Activated CD8-positive, alpha-beta memory T cell treated with anti-CD3 and anti-CD28 coated beads for 36 hours (primary cell): ENCODE measurements around the gene ZNF33B. TPM values are rescaled to one million over a fixed set of nuclear protein-coding genes. Genes with fewer than 3 reads are reported as not detected.
"Not testable (repeated sequence)": the region's sequence is repeated elsewhere in the genome, so short reads cannot be mapped to it uniquely, and the experiment has no call there.

Experiments
- CTCF ChIA-PET: fragments of 350-600 bp; sonication (Branson Sonifier 250); formaldehyde crosslinking; loops from one replicate; lab custom pipeline; 2021; ENCODE audit warnings: antibody characterized with exemption; lab: Charles Lee
- POLR2A ChIA-PET: fragments of 350-600 bp; sonication (Branson Sonifier 250); formaldehyde crosslinking; loops from one replicate; lab custom pipeline; 2021; ENCODE audit warnings: antibody characterized with exemption; lab: Charles Lee
- total RNA-seq, 2 experiments: library from RNA; stranded (reverse); gene quantifications; one replicate each; pipeline ENCODE4 v1.2.3, GENCODE V29; 2021

The ZNF33B gene
- 1 to 10 TPM; 8.4 to 9.0 TPM for total RNA-seq

GRCh38 chr10:42638055-42638820 is at the start of gene ZNF33B:
Gene ZNF33B (minus strand): TSS chr10:42638570. CDS start chr10:42636928, 1,642 bp downstream.
- CTCF ChIA-PET: no interaction called here
- POLR2A ChIA-PET: no interaction called here

GRCh38 chr10:42684517-42684916 is 46.1 kb upstream of the ZNF33B start:
- CTCF ChIA-PET: no interaction called here
- POLR2A ChIA-PET: no interaction called here

DNA sequence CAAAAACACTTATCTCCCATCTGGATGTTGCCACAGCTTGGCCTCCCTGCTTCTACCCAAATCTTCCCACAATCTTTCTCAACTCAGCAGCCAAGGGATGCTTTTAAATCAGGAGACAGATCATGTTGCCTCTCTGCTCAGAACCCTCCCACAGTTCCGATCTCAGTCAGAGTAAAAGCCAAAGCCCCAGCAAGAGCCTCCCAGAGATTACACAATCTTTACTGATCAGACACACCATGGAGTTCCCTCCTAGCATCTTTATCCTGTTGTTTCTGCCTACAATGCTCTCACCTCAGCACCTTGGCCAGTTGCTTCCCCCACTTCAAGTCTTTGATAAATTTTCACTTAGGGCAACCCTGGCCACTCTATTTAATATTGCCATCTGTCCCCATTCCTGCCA is 41.9 kb upstream of the ZNF33B start:
- ChIA-PET POLR2A (no interaction called here), CTCF (no interaction called here)

- POLR2A ChIA-PET, CTCF ChIA-PET: not testable (repeated sequence)
Observed at GRCh38 chr10:42665181-42665979, 27.0 kb upstream of the ZNF33B start.

DNA sequence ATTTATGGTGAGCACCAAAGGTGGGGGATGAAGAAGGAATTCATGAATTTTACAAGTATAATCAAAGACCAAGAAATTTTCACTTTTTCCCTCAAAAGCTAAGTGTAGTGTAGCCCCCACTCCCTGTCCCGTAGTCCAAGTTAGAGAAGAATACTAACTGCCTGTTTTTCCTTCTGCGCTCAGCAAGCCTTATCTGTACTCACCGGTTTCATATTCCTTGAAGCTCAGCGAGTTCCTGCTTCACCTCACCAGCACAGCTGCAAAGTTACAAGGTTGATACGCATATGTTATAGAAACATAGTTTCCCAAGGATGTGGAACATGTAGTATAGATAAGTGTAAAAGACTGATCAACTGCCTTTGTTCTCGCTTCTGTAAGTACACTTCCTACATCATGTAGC is 16.0 kb upstream of the ZNF33B start:
- CTCF ChIA-PET: no interaction called here
- POLR2A ChIA-PET: no interaction called here

DNA sequence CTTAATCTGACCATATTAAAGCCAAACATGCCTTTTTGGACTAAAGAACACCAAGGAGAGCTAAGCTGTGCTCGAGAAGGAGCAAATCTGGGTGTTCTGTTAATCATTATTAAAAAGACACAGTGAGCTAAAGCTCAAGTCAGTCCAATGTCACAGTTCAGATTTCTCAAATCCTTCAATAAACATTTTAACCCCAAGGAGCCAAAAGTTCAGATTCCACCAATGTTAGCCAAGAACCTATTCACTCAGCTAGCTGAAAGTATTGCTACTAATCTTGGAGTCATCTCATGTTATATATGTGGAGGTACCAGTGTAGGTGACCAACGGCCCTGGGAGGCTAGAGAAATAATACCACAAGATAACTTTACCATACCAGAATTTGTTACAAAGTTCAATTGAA is 14.5 kb upstream of the ZNF33B start:
- CTCF ChIA-PET: no interaction called here
- POLR2A ChIA-PET: no interaction called here

DNA sequence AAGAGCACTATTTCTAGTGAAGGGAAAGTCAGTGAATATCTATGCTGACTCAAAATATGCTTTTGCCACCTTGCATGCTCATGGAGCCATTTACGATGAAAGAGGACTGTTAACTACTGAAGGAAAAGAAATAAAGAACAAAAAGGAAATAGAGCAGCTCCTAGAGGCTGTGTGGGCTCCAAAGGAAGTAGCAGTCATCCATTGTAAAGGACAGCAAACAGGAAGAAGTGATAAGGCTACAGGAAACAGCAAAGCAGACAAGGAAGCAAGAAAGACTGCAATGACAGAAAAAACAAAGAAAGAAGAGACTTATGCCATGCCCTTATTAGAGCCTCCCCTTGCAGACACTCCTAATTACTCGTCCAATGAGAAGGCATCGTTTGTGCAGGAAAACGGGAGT is 12.0 kb upstream of the ZNF33B start:
- ChIA-PET POLR2A (no interaction called here), CTCF (no interaction called here)

- POLR2A ChIA-PET: no interaction called here
Observed at GRCh38 chr10:42648512-42648911, 10.1 kb upstream of the ZNF33B start.

GRCh38 chr10:42646687-42647640 is 8.6 kb upstream of the ZNF33B start:
- CTCF ChIA-PET: no interaction called here
- POLR2A ChIA-PET: no interaction called here

More at GRCh38 chr10:42648512-42648911, 10.1 kb upstream of the ZNF33B start:
- CTCF ChIA-PET: no interaction called here

- ChIA-PET CTCF (no interaction called here), POLR2A (no interaction called here)
Observed at GRCh38 chr10:42646214-42646613, 7.8 kb upstream of the ZNF33B start.

DNA sequence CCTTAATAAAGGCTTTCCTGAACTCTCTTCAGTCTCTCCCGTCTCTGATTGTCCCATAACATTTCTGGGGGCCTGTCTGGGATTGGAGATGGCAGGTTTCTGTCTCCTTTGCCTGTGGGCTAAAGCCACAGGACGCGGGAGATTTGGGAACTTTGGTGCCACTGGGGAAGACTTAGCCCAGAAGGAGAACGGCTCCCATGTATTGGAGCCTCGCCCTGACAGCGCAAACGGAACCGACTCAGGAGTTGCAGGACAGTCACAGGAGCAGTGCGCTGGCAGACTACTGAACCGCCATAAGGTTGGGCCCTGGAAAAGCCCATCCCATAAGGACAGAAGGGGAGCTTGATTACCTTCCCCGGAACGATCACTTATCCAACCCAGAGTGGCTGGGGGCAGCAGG is 7.1 kb upstream of the ZNF33B start:
- ChIA-PET CTCF (no interaction called here), POLR2A (no interaction called here)

DNA sequence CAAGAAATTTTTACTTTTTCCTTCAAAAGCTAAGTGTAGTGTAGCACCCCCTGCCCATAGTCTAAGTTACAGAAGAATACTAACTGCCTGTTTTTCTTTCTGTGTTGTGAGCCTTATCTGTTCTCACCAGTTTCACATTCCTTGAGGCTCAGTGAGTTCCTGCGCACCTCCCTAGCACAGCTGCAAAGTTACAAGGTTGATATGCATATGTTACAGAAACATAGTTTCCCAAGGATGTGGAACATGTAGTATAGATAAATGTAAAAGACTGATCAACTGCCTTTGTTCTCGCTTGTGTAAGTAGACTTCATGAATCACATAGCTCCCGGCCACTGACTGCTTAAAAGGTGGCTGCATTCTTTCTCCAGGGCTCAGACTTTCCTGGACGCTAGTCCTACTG is 6.7 kb upstream of the ZNF33B start:
- CTCF ChIA-PET: no interaction called here

DNA sequence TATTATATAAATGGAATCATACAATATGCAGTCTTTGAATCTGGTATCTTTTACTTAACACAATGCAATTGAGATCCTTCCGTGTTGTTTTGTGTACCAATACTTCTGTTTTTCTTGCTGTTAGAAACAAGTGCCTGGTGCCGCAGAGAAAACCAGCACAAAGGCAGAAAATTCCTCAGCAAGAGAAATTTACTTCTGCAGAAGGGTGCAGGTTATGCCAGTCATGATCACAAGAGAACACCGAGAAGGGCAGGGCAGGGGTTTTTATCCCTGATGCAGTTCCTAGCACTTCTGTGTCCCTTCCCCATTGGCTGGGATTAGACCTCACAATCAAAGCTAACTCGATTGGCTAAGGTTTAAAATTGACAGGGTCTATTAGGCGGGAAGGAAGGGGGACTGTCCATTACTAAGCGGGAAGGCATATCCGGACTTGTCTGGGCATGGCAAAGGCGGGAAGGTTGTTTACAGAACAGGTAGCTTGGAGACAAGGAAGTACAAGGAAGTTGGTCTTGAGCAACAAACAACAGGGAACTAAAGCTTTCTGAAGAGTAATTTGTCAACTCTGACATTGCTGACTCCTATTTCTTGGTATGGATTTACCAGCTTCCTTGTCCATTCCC is 2.4 kb upstream of the ZNF33B start:
- POLR2A ChIA-PET: interaction anchor here (0.5 kb wide), 1 partner anchor 35 kb away, joined by 3 read pairs; no protein-coding TSS in a partner anchor
- CTCF ChIA-PET: no interaction called here

More for the DNA sequence above, 6.7 kb upstream of the ZNF33B start:
- POLR2A ChIA-PET: no interaction called here

DNA sequence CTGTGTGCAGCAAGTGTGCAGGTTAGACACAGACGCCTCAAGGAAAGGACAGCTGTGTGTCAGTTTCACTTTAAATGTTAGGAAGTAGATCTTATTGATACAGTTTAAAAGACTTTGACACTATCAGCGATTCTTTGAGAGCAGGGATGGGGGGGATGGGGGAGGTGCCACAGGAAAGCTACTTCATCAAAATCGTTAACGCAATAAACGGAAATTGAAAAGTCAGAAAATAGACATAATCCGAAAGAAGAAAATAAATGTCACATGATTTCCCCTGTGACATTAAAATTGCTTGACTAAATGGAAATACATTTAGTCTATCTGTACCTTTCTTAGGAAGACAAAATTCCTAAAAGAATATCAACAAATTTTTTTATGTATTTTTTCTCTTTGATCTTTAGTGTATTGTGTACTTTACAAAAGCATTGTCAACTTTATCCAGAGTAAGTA is 476 bp upstream of the ZNF33B start:
- ChIA-PET CTCF (no interaction called here), POLR2A (interaction anchor here (0.6 kb wide), 1 partner anchor 967 kb away, joined by 3 read pairs; no protein-coding TSS in a partner anchor)

DNA sequence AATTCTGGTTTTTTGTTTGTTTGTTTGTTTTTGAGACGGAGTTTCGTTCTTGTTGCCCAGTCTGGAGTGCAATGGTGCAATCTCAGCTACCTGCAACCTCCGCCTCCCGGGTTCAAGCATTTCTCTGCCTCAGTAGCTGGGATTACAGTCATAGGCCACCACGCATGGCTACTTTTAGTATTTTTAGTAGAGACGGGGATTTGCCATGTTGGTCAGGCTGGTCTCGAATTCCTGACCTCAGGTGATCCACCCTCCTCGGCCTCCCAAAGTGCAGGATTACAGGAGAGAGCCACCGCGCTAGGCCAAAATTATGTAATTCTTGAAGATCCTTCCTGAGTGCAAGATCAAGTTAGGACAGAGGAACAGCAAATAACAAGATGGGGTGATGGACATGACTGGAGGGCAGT is 719 bp downstream of the ZNF33B start:
- POLR2A ChIA-PET: no interaction called here
- CTCF ChIA-PET: no interaction called here

- ChIA-PET POLR2A (no interaction called here), CTCF (no interaction called here)
Observed at GRCh38 chr10:42637142-42637541, 1.2 kb downstream of the ZNF33B start.

DNA sequence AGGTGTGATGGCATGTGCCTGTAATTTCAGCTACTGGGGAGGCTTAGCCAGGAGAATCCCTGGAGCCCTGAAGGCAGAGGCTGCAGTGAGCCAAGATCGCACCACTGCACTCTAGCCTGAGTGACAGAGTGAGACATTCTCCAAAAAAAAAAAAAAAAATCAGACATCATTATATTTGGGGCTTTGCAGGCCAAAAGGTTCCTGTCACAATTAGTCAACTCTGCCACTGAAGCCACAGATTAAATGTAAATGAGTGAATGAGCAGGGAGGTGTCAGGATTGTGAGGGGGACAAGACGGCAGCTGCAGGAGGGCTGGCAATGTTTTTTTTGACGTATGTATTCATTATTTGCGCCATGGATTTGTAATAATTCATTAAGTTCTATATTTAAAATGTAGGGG is 3.3 kb downstream of the ZNF33B start:
- ChIA-PET POLR2A (no interaction called here), CTCF (no interaction called here)

DNA sequence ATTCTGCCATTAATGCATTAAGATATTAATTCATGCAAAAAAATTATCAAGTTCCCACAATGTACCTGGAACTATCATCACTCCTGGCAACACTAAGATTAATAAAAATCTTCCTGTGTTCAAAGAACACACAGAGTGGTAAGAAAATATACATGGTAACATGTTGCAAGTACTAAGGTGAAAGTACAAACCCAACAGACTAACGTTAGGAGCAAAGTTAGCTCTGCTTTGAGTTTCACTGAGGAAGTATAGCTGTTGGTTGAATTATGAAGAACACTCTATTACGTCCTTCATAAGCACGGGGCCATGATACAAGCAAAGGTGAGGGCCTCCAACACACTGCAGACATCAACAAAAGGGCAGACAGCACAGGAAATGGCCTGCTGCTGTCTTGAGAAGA is 5.8 kb downstream of the ZNF33B start:
- ChIA-PET CTCF (no interaction called here), POLR2A (no interaction called here)

DNA sequence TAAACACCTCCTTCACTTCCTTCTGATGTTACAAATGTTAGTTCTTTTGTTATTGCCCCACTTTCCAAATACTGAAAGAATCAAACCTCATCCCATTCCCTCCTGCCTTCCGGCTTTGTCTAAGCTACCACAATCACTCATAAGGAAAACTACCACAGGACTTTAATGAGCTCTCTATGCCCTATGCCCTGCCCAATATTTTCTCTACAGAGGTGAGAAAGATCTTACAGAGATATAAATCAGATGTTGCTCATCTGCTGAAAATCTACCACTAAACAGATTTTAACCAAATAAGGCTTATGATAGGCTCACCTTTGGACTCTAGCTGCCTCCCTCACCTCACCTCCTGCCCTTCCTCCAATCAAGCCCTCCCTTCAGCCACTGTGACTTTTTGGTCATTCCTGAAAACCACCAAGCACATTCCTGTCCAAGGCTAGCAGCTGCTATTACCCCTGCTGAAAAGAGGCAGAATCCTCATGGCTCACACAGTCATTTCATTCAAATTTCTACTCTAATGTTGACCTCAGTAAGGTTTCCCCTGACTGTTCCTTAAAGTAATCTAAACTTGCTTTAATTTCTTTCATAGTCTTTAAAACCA is 7.7 kb downstream of the ZNF33B start:
- ChIA-PET POLR2A (no interaction called here), CTCF (no interaction called here)
